ENCODE measurements around the gene RAET1L.
"Not testable (repeated sequence)": the region's sequence is repeated elsewhere in the genome, so short reads cannot be mapped to it uniquely, and the experiment has no call there.

RAET1L gene

GRCh38 chr6:150044621-150045145 is 19.4 kb upstream of the RAET1L start:
- no peak for DNase-seq (ENCODE audit: low spot score)

GRCh38 chr6:150043501-150044412 is 18.4 kb upstream of the RAET1L start:
- DNase-seq (ENCODE audit: low spot score), result no peak

GRCh38 chr6:150043096-150043495 is 17.8 kb upstream of the RAET1L start:
- no peak for DNase-seq (ENCODE audit: low spot score)

DNA sequence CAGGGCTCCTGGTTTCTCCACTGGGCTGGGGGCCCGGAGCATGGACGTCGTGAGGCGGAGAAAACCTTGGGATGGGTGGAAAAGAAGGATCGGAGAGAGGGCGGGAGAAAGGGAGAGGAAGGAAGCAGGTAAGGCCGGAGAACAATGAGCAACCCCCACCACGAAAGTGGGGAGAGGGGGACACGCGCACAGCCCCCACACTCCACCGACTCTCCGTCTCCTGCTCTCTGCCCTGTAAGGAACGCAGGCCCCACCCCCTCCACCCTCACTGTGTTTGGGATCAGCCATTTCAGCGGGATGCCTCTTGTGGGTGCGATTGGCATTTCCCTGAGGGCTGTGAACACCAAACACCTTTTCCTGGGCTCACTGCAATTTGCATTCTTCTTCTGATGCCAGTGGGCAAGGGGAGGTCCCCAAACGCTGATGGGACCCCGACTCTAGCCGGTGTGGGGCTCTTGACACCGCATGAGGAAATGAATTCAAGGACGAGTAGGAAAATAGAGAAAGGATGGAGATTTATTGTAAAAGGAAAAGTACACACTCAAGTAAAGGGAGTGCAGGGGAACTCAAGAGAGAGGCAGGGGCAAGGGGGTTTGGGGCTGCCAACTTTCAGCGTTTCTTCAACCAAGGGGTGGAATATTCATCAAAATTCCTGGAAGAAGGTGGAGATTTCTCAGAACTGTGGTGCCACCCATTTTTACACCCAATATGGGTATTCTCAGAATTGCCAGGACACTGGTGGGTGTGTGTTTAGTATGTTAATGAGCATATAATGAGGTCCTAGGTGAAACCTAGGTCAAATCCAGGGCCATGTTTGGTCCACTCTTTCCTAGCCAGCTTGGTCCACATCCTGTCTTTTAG is 13.1 kb upstream of the RAET1L start:
- no peak for DNase-seq (ENCODE audit: low spot score)

DNA sequence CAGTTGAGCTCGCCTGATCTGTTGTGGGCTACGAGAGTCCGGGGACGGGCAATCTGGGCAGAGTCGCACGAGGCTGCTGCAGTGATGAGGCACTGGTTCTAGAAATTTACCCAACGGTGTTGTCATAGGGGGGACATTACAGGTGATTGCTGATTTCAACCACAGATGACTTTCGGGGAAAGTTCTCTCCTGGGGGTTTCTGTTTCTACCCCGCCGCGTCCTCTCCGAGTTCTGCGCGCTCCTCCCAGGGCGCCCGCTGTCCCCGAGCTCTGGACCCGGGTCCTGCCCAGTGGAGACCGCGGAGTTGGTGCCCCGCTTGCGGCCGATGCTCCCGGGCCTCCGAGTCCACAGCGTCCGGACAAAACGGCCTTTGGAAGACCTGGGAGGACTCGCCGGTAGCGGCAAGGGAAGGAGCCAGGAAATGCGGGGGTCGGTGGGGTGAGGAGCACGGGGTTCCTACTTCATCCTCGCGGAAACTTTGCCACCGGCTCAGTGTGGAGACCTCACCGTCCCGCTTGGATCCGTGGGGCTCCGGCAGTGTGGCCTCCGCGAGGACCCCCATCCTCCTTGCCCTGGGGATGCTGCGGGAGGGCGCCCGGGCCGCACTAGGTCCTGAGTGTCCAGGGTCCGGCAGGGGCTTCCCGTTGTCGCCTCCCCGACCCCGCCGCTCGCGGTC is 12.3 kb upstream of the RAET1L start:
- no peak for DNase-seq (ENCODE audit: low spot score)

DNA sequence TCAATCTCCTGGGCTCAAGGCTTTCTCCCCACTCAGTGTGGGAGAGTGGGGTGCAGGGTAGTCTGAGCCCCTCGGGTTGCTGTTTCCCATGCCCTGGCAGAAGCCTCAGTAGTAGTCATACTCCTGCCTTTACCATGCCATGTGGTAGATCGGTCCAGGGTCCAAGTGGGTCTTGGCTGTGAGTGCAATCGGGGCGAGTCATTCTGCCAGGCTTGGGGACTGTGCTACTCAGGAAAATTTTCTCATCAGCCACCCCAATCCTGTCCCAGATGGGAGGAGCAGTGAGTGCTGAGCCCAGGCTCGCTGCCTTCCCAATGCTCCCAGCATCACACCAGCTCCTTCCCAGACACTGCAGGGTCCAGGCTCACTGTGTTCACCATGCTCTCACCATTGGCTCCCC is 10.7 kb upstream of the RAET1L start:
- DNase-seq (ENCODE audit: low spot score), result no peak

DNA sequence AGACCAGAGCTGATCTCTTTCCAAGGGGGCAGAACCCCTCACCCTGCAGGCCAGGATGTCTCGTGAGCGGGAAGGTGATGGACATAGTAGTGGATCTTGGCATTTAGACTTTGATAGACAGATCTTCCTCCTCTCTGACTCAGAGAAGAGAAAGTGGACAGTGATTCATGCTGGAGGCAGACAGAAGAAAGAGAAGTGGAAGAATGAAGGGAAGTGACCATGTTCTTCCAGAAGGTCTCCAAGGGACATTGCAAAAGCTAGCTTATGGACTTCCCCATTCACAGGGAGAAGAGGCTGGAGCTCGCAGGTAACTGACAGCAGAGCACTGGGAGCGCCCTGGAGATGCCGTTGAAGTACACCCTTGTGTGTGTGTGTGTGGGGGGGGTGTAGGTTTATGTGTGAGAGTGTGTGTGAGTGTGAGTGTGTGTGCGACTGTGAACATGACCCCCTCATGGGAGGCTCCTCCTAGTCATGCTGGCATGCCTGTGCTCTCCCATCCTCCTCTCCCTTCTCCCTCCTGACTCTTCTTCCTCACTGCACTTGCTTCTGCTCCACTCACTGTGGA is 8.0 kb upstream of the RAET1L start:
- DNase-seq (ENCODE audit: low spot score), result no peak

- DNase-seq (ENCODE audit: low spot score), result no peak
Measured at GRCh38 chr6:150032598-150032997, 7.3 kb upstream of the RAET1L start.

GRCh38 chr6:150030611-150031010 is 5.3 kb upstream of the RAET1L start:
- DNase-seq (ENCODE audit: low spot score), result no peak

DNA sequence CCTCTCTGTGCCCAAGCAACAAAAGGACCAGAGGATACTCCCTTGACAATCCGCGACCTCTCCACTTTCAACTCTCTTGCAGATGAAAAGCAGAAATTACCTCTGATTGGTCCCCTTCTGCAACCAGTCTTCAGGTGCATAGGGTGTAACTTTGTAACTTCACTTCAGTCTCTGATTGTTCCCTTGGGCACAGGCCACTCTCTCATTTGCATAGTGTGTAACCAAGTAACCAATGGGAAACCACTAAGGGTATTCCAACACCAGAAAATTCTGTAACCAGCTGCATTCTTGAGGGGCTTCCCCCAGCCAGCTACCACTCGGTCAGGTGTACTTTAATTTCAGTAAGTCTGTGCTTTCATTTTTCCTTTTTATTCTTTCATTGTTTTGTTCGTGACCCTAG is 4.4 kb upstream of the RAET1L start:
- no peak for DNase-seq (ENCODE audit: low spot score)

DNA sequence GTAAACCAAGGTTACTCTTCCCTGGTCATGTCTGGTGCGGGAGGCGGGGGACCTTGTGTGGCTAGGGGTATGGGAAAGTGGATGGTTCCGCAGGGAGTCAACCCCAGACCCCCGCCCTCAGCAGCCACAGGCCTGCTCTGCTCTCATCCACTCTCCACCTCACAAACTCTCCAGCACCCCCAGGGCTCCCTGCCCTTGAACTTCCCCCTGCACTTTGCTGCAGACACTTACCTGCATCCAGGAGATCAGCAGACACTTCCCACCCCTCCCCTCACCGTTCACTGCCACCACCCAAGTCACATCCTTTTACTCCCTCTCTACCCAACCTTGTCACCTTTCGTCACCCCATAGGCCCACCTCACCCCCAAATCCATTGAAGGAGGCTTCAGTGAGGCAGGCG is 3.9 kb upstream of the RAET1L start:
- no peak for DNase-seq (ENCODE audit: low spot score)

- no peak for DNase-seq (ENCODE audit: low spot score)
Measured at GRCh38 chr6:150028799-150029198, 3.5 kb upstream of the RAET1L start.

DNA sequence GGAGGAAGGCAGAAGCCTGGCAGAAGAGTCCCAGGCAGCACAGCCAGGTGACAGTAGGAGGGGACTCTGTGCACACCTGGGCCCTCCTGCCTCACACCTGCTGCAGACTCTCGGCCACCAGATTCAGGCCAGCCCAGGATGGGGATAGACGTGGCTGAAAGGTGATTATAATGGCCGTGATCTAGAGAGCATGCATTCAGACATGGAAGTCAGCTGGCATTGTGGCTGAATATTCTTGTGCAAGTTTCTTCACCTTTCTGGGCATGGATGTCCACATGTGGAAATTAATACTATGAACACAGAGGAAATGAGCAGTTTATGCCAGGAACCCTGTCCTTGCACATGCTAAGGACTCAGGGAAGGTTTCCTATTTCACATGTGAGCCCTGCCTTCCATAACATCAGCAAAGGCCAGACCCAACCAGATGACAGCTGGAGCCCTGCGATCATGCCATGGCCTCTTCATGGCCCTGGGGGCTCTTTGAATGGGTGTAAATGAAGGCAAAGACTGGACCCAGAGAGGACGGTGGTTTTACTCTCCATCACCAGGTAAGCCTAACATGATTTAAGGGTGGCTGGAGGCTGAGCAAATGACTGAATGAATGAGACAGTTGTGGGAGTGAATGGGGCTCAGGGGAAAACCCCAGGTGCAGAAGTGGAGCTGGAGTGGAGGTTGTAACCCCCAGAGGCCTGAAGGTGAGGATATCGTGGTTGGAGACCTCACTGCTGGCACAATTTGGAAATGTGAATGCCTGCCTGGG is 2.7 kb upstream of the RAET1L start:
- no peak for DNase-seq (ENCODE audit: low spot score)

GRCh38 chr6:150026976-150027805 is 1.9 kb upstream of the RAET1L start:
- DNase-seq (ENCODE audit: low spot score), result no peak

GRCh38 chr6:150024646-150025155 is 631 bp downstream of the RAET1L start:
- no peak for DNase-seq (ENCODE audit: low spot score)

GRCh38 chr6:150024021-150024420 is 1.3 kb downstream of the RAET1L start:
- DNase-seq (ENCODE audit: low spot score), result not testable (repeated sequence)

DNA sequence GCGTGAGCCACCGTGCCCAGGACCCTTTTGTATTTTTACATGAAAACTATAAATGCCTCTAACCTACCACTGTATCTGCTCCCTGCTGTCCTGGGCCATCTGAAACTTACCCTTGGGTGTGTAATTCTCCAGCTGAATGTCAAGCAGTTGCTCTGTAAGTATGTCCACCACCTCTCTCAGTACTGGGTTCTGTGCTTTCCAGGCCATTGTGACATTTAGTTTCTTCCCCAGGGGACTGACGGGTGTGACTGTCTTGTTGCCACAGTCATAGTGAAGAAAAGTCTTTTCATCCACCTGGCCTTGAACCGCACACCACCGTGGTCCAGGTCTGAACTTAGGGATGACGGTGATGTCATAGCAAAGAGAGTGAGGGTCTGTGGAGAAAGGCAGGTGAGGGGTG is 3.5 kb downstream of the RAET1L start:
- not testable (repeated sequence) for DNase-seq (ENCODE audit: low spot score)

DNA sequence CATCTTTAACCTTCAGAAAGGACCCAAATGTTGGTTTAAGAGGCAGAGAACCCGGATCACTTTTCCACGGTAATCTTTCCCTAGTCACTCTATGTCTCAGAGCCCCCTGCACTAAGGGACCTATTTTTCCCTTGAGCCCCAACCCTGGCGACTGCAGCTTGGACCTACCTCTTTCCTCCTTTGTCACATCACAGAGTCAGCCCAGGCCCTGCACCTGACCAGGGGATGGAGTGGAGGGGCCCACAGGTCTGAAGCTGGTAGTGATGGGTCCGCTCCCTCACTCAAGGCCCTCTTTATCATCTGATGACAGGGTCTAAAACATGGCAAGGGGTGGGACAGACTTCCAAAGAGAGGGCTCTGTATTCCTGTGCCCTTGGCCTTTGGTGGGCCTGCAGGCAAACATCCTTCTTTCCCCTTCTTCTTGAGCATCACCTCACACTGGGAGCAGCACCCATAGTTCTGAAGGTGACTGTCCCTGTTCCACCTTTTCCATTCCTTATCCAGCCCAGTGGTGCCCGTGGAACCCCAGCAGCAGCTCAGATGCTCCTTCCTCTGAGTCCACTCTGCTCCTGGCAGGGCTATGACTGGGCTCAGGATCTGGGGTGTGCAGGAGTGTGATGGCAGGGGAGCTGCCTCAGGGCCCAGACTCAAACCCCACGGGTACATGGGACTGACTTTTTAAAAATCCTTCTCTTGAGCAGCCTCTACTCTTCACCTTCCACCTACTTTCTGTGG is 6.3 kb downstream of the RAET1L start:
- no peak for DNase-seq (ENCODE audit: low spot score)

GRCh38 chr6:150017186-150017521 is 8.2 kb downstream of the RAET1L start:
- DNase-seq (ENCODE audit: low spot score), result not testable (repeated sequence)

Data from putamen (tissue), 1 donor.